ENCODE data around the gene NBL1.

DNA sequence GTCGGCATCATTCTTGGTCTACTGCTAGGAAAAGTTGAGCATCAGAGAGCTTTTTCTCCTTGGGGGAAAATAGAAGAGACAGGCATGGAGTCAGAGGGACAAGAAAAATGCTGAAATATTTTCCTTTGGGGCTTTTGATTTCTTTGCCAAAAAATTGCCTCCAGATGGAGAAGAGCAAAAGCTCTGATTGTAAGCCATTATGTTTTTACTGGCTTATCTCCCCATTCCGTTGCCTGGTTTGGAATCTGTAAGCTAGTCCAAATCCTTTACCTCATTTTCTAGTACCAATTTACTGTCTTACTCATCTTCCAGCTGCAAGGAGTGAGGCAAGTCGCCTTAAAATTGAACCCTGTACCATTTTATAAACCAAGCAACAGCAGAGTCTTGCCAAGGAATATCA lies 23.3 kb upstream of the NBL1 start:
- TF ChIP-seq, protein P1, sequence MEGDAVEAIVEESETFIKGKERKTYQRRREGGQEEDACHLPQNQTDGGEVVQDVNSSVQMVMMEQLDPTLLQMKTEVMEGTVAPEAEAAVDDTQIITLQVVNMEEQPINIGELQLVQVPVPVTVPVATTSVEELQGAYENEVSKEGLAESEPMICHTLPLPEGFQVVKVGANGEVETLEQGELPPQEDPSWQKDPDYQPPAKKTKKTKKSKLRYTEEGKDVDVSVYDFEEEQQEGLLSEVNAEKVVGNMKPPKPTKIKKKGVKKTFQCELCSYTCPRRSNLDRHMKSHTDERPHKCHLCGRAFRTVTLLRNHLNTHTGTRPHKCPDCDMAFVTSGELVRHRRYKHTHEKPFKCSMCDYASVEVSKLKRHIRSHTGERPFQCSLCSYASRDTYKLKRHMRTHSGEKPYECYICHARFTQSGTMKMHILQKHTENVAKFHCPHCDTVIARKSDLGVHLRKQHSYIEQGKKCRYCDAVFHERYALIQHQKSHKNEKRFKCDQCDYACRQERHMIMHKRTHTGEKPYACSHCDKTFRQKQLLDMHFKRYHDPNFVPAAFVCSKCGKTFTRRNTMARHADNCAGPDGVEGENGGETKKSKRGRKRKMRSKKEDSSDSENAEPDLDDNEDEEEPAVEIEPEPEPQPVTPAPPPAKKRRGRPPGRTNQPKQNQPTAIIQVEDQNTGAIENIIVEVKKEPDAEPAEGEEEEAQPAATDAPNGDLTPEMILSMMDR (conservative IDR thresholded peaks at IDR 0.05): no peak
- TF ChIP-seq EZH2 (IDR thresholded peaks at IDR 0.05; ENCODE audit: low read depth): no peak

Data from PC-9 (cell line).